ENCODE data around the gene MAN2B2. TPM values are rescaled to one million over a fixed set of nuclear protein-coding genes. Genes with fewer than 3 reads are reported as not detected.

Gene MAN2B2
- total RNA-seq, 4 donors from 2014 or later, result 32.7 to 95.3 (median 80.2) TPM

DNA sequence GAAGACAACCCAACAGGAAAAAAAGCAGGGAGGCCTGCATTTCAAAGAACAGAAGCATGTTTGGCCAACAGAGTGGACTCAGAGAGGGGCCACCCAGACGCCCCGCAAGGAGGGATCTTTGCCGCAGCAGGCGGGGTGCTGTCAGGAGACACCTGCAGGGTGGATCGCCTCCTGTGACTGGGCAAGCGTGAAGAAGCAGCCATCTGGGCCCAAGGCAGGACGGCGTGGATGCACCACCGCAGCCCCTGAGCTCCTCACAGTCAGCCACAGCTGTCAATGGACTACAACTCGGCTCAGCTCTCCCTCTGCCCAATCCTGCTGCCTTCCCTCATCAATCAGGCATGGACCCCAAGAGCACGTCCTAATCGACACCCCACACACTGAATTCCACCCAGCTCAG lies 32.0 kb upstream of the MAN2B2 start:
- intact Hi-C loops (cut with DNase I), result no loop called here
- WGBS, 2 donors, result 63 to 83% methylated on average over 9 to 12 of the region's 12 CpGs

DNA sequence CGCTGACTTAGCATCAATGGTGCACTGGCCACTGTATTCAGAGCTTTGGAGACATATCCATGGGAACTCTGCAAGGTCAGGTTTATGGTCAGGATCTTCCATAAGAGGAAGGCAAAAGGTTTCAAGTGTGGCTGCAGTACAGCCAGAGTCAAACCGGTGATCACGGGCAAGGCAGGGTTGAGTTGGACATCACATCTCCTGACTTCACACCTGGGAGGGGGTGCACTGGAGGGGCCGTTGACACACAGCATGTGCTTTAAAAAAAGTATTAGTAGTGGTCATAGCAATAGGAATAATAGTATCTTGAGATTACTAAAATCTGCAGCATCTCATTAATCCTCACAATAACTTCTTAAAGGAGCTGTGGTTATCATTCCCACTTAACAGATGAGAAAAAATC lies 28.9 kb upstream of the MAN2B2 start:
- Histone ChIP-seq H3K27me3 (no peaks in the 10 kb centered on the region), H3K9me3 (no peaks in the 10 kb centered on the region), H3K4me1 (no peaks in the 10 kb centered on the region), H3K4me3 (replicated peaks in 1 of 3) (no peak overlapping the region), H3K36me3 (no peaks in the 10 kb centered on the region), H3K27ac (no peak overlapping the region)
- intact Hi-C loops (cut with DNase I), result no loop called here
- no peak for TF ChIP-seq POLR2A (IDR thresholded peaks at IDR 0.05)
- TF ChIP-seq, protein P1, sequence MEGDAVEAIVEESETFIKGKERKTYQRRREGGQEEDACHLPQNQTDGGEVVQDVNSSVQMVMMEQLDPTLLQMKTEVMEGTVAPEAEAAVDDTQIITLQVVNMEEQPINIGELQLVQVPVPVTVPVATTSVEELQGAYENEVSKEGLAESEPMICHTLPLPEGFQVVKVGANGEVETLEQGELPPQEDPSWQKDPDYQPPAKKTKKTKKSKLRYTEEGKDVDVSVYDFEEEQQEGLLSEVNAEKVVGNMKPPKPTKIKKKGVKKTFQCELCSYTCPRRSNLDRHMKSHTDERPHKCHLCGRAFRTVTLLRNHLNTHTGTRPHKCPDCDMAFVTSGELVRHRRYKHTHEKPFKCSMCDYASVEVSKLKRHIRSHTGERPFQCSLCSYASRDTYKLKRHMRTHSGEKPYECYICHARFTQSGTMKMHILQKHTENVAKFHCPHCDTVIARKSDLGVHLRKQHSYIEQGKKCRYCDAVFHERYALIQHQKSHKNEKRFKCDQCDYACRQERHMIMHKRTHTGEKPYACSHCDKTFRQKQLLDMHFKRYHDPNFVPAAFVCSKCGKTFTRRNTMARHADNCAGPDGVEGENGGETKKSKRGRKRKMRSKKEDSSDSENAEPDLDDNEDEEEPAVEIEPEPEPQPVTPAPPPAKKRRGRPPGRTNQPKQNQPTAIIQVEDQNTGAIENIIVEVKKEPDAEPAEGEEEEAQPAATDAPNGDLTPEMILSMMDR (IDR thresholded peaks at IDR 0.05), result no peak
- no peak for DNase-seq
- 64 to 74% methylated on average over 4 of the region's 4 CpGs for WGBS, 2 donors

More for the DNA sequence above, 32.0 kb upstream of the MAN2B2 start:
- Histone ChIP-seq H3K36me3 (no peaks in the 10 kb centered on the region), H3K27me3 (no peaks in the 10 kb centered on the region), H3K4me3 (replicated peaks in 1 of 3) (no peak overlapping the region), H3K9me3 (no peaks in the 10 kb centered on the region), H3K27ac (no peak overlapping the region), H3K4me1 (no peaks in the 10 kb centered on the region)
- DNase-seq, result no peak
- TF ChIP-seq, protein P1 (IDR thresholded peaks at IDR 0.05), result no peak
- TF ChIP-seq POLR2A (IDR thresholded peaks at IDR 0.05), result no peak

DNA sequence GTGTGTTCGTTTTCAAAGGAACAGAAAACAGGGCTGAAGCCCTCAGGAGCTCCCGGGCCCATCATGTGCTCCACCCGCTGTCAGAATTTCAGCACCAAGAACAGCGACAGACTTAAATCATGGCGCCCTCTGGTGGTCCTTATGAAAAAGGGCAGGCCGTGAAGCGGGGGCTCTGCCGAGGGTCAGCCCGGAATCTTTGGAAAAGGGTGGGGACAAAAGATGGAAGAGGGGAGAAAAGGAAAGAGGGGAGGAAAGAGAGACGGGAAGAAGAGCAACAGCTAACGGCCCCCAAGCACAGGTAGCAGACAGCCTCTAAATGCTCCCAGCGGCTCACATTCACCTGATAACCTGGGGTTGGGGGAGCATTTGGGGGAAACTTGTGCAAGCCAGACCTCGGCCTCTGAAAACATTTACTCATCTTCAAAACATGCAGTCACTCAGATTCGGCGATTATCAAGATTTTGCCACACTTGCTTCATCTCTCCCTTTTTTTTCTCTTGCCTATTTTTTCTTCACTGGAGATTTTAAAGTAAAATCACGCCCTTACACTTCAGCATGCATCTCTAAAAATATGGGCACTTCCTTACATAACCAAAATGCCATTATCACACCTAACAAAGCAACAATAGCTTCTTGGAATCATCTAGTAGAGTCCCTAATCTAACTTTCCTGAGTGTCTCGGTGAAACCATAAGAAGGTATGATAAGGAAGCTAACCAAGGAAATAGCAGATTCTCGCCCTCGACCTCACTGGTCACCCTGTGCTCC lies 28.1 kb upstream of the MAN2B2 start:
- H3K4me3 ChIP-seq (replicated peaks in 1 of 3), result no peak overlapping the region
- intact Hi-C loops (cut with DNase I), result no loop called here
- no peak overlapping the region for H3K27ac ChIP-seq
- no peaks in the 10 kb centered on the region for H3K27me3 ChIP-seq
- H3K9me3 ChIP-seq, result no peaks in the 10 kb centered on the region
- no peaks in the 10 kb centered on the region for H3K36me3 ChIP-seq
- peak; percentile 40 to 42 for DNase-seq
- TF ChIP-seq POLR2A (IDR thresholded peaks at IDR 0.05), result no peak
- TF ChIP-seq, protein P1 (IDR thresholded peaks at IDR 0.05), result peak; percentile 29 to 85 (median 62)
- 25 to 26% methylated on average over 19 of the region's 19 CpGs for WGBS, 2 donors
- H3K4me1 ChIP-seq, result no peaks in the 10 kb centered on the region

DNA sequence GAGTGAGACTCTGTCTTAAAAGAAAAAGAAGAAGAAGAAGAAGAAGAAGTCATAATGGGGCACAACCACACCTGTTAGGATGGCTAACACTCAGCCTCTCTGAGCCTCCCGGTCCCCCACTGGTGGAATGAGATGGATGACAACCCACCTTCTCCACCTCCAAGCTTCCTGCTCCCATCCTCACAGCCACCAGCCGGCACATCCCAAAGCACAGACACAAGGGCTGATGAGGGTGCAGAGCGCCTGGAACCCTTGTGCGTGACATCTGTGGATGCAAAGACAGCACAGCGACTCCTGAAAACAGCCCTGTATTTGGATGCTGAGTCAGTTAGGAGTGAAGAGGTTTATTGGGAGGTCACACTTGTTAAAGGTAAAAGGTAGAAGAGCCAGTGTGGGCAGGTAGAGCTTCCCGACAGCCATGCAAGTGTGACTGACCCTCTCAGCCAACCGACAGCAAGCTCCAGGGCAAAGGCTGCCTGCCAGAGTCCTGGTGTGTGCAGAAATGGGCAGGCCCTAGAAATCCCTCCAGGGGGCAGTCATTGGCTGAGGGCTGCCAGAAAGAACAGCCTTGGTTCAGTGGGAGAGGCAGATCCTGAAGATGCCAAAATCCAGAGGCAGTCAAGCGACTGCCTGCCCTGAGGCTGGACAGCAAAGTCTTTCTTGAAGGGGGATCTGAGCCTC lies 26.6 kb upstream of the MAN2B2 start:
- no peaks in the 10 kb centered on the region for H3K27me3 ChIP-seq

More for the DNA sequence above, 26.6 kb upstream of the MAN2B2 start:
- no peak for TF ChIP-seq POLR2A (IDR thresholded peaks at IDR 0.05)
- TF ChIP-seq, protein P1 (IDR thresholded peaks at IDR 0.05), result no peak
- H3K9me3 ChIP-seq, result no peaks in the 10 kb centered on the region
- no peaks in the 10 kb centered on the region for H3K4me1 ChIP-seq
- H3K27ac ChIP-seq, result no peak overlapping the region
- WGBS, 2 donors, result 56 to 58% methylated on average over 8 of the region's 8 CpGs
- no peak for DNase-seq
- H3K4me3 ChIP-seq (replicated peaks in 1 of 3), result no peak overlapping the region
- intact Hi-C loops (cut with DNase I), result no loop called here
- no peaks in the 10 kb centered on the region for H3K36me3 ChIP-seq
